ENCODE results near the gene MAST2. TPM values are rescaled to one million over a fixed set of nuclear protein-coding genes. Genes with fewer than 3 reads are reported as not detected.

Gene MAST2
- total RNA-seq, 3 donors from 2014 or later: 28.0 to 34.4 (median 31.6) TPM

DNA sequence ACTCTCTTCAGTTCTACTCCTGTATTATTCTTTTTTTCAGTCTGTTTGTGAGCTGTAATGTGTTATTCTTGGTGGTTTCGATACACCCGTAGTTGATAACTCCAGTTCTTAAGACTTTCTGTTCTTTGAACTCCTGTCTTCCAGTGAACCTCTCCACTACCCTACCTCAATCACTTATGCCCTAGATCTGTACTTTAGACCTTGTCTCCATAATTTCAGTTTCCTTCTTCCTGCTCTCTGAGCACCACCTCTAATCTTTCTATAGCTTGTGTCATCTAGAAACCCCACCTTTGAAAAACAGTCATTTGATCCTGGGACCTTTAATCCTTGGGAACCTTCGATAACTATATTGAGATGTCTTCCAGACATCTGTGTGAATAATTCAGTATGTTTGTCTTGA lies 169.7 kb downstream of the MAST2 start:
- intact Hi-C loops (cut with DNase I; ENCODE audit: low total_unique reads): no loop called here
- no peaks in the 10 kb centered on the region for H3K27me3 ChIP-seq
- TF ChIP-seq POLR2A (IDR thresholded peaks at IDR 0.05): no peak
- TF ChIP-seq POLR2AphosphoS5 (IDR thresholded peaks at IDR 0.05): no peak
- TF ChIP-seq, protein P1, sequence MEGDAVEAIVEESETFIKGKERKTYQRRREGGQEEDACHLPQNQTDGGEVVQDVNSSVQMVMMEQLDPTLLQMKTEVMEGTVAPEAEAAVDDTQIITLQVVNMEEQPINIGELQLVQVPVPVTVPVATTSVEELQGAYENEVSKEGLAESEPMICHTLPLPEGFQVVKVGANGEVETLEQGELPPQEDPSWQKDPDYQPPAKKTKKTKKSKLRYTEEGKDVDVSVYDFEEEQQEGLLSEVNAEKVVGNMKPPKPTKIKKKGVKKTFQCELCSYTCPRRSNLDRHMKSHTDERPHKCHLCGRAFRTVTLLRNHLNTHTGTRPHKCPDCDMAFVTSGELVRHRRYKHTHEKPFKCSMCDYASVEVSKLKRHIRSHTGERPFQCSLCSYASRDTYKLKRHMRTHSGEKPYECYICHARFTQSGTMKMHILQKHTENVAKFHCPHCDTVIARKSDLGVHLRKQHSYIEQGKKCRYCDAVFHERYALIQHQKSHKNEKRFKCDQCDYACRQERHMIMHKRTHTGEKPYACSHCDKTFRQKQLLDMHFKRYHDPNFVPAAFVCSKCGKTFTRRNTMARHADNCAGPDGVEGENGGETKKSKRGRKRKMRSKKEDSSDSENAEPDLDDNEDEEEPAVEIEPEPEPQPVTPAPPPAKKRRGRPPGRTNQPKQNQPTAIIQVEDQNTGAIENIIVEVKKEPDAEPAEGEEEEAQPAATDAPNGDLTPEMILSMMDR (IDR thresholded peaks at IDR 0.05): no peak

DNA sequence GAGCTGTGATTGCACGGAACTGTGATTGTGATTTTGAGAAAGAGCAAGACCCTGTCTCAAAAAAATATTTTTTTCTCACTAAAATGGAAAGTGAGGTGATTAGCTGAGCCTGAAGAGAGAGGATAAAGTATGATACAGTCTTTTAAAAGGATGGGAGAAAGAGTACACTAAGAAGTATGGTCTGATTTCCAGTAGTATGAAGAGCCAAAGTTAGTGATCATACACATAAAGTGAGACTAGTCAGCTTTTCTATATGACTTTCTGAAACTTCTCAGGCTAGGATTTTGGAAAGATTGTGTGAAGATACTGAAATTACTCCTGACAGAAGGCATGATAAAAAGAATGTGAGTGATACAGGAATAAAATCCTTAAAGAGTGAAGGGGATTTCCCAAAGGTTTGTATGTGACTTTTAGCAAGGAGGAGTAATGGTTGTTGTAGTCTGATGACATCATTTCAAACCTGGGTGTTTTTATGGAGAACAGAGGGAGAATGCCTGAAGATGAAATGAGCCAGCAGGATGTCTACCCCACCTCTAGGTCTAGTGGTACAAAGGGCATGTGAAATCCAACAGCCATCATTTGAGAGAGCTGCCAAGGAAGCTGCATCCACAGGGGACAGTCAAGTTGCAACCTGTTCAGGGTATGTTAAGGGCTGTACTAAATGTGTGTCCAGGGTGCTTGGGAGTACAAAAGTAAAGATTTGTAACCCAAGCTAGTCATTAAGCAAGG lies 171.3 kb downstream of the MAST2 start:
- no peaks in the 10 kb centered on the region for H3K27me3 ChIP-seq
- no peak overlapping the region for H3K27ac ChIP-seq
- H3K4me3 ChIP-seq: no peak overlapping the region
- TF ChIP-seq POLR2A (IDR thresholded peaks at IDR 0.05) (no peak), POLR2AphosphoS5 (IDR thresholded peaks at IDR 0.05) (no peak)
- TF ChIP-seq, protein P1 (IDR thresholded peaks at IDR 0.05): no peak
- intact Hi-C loops (cut with DNase I; ENCODE audit: low total_unique reads): no loop called here
- no peak for DNase-seq (ENCODE audit: low spot score in 2 of 2)
- H3K9me3 ChIP-seq: no peaks in the 10 kb centered on the region
- H3K36me3 ChIP-seq: no peaks in the 10 kb centered on the region
- H3K4me1 ChIP-seq: no peaks in the 10 kb centered on the region

More for the DNA sequence above, 169.7 kb downstream of the MAST2 start:
- H3K4me1 ChIP-seq: no peaks in the 10 kb centered on the region
- DNase-seq (ENCODE audit: low spot score in 2 of 2): no peak
- H3K27ac ChIP-seq: no peak overlapping the region
- no peak overlapping the region for H3K4me3 ChIP-seq
- no peaks in the 10 kb centered on the region for H3K36me3 ChIP-seq
- no peaks in the 10 kb centered on the region for H3K9me3 ChIP-seq

DNA sequence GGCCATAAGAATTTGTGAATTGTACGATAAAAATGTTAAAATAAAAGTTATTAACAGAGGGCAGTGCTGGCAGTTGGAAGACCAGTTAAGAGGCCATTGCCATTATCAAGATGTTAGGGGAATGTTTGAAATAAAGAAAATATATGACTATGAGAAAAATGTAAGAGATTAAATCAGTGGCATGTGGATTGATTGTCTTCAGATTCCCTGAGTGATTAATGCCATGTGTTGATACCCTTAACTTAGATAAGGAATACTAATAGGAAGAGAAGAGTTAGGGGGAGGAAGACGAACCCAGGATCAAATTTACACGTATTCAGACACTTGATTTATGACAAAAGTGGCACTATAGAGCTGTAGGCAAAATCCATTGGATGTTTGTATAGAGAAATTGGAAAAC lies 173.2 kb downstream of the MAST2 start:
- H3K4me1 ChIP-seq: no peaks in the 10 kb centered on the region
- H3K27me3 ChIP-seq: no peaks in the 10 kb centered on the region
- DNase-seq (ENCODE audit: low spot score in 2 of 2): no peak
- intact Hi-C loops (cut with DNase I; ENCODE audit: low total_unique reads): no loop called here
- no peak overlapping the region for H3K27ac ChIP-seq
- peaks cover 5 to 6% of the 10 kb centered on the region in 2 donors for H3K9me3 ChIP-seq
- H3K36me3 ChIP-seq: no peaks in the 10 kb centered on the region
- no peak overlapping the region for H3K4me3 ChIP-seq
- TF ChIP-seq POLR2AphosphoS5 (IDR thresholded peaks at IDR 0.05): no peak
- TF ChIP-seq, protein P1 (IDR thresholded peaks at IDR 0.05): no peak
- no peak for TF ChIP-seq POLR2A (IDR thresholded peaks at IDR 0.05)

DNA sequence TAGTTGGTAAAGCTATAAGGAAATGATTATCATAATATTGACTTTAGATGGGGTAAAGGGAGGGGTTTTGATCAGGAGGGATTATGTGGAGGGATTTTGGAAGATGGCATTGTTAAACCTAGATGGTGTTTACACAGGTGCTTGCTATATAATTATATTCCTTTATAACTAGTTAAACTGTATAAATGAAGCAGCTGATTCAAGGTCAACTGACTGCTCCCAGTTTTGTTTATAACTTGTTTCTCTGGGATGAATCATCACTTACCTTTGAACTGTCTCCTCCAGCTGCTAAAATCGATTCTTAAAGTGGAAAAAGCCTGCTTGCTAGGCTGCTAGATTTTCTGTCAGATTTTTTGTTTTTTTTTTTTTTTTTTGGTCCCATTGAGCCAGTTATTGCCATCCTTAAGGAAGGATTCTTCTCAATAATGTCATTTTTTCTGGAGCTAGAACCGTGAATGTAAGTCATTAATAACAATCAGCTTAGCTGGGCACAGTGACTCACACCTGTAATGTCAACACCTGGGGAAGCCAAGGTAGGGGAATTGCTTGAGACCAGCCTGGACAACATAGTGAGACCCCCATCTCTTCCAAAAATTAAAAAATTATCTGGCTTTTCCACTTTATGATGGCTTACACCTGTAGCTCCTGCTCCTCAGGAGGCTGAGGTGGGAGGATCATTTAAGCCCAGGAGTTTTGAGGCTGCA lies 175.8 kb downstream of the MAST2 start:
- intact Hi-C loops (cut with DNase I; ENCODE audit: low total_unique reads): no loop called here
- TF ChIP-seq, protein P1 (IDR thresholded peaks at IDR 0.05): no peak
- no peak for TF ChIP-seq POLR2AphosphoS5 (IDR thresholded peaks at IDR 0.05)
- TF ChIP-seq POLR2A (IDR thresholded peaks at IDR 0.05): no peak
- Histone ChIP-seq H3K36me3 (no peaks in the 10 kb centered on the region), H3K27ac (peak overlapping the region in 1 of 2 donors; percentile 23), H3K9me3 (peaks cover 5 to 6% of the 10 kb centered on the region in 2 donors), H3K4me3 (no peak overlapping the region), H3K27me3 (no peaks in the 10 kb centered on the region), H3K4me1 (no peaks in the 10 kb centered on the region)
- DNase-seq (ENCODE audit: low spot score in 2 of 2): no peak

DNA sequence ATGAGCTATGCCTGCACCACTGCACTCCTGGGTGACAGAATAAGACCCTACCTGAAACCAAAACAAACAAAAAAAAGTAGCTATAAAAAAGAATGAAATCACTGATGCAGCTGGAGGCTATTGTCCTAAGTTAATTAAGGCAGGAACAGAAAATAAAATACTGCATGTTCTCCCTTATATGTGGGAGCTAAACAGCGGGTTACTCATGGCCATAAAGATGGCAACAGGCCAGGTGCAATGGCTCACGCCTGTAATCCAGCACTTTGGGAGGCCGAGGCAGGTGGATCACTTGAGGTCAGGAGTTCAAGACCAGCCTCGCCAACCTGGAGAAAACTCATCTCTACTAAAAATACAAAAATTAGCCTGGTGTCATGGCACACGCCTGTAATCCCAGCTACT lies 176.4 kb downstream of the MAST2 start:
- H3K4me3 ChIP-seq: no peak overlapping the region
- peaks cover 5 to 6% of the 10 kb centered on the region in 2 donors for H3K9me3 ChIP-seq
- no peak for TF ChIP-seq POLR2A (IDR thresholded peaks at IDR 0.05)
- TF ChIP-seq POLR2AphosphoS5 (IDR thresholded peaks at IDR 0.05): no peak
- TF ChIP-seq, protein P1 (IDR thresholded peaks at IDR 0.05): no peak
- no peak for DNase-seq (ENCODE audit: low spot score in 2 of 2)
- no peaks in the 10 kb centered on the region for H3K36me3 ChIP-seq
- intact Hi-C loops (cut with DNase I; ENCODE audit: low total_unique reads): no loop called here
- peak overlapping the region in 1 of 2 donors; percentile 23 for H3K27ac ChIP-seq
- no peaks in the 10 kb centered on the region for H3K27me3 ChIP-seq
- H3K4me1 ChIP-seq: no peaks in the 10 kb centered on the region

Measured in breast epithelium (tissue), 4 donors.